Stomach (tissue), 9 donors: ENCODE data around the gene BRD3OS. TPM values are rescaled to one million over a fixed set of nuclear protein-coding genes. Genes with fewer than 3 reads are reported as not detected.

ENCODE experiments used
- DNase-seq, 2 donors: peaks; one replicate each; pipeline versions ENCODE4 v3.0.0 to v3.0.0-alpha.2; 2013 to 2019
- H3K27ac ChIP-seq, 5 donors: fragments of 200-600 bp in 4 of 5; sonication (generic) in 4 of 5; one replicate each; pipeline ENCODE4 v1.5.1; 2013 to 2019; ENCODE audit warnings: mild to moderate bottlenecking in 1 of 5, moderate library complexity in 1 of 5
- H3K27me3 ChIP-seq, 3 donors: fragments of 200-600 bp; sonication (generic); one replicate each; pipeline ENCODE4 v1.5.1; 2017 to 2019; ENCODE audit warnings: mixed run types in 1 of 3
- H3K36me3 ChIP-seq, 4 donors: fragments of 200-600 bp; sonication (generic); 1 replicate in 3 of 4; 2 replicates in 1 of 4; pipeline ENCODE4 v1.5.1; 2016 to 2019
- H3K4me1 ChIP-seq, 4 donors: fragments of 200-600 bp; sonication (generic); one replicate each; pipeline ENCODE4 v1.5.1; 2016 to 2019
- H3K4me3 ChIP-seq, 4 donors: fragments of 200-600 bp; sonication (generic) in 3 of 4; one replicate each; pipeline ENCODE4 v1.5.1; 2016 to 2019; ENCODE audit warnings: mild to moderate bottlenecking in 1 of 4
- H3K9me3 ChIP-seq, 4 donors: fragments of 200-600 bp; sonication (generic); one replicate each; pipeline ENCODE4 v1.5.1; 2016 to 2019
- EP300 ChIP-seq: sonication (generic); formaldehyde crosslinking; IDR thresholded peaks from one replicate; pipeline ENCODE4 v1.6.1; 2017; ENCODE audit warnings: antibody characterized with exemption
- POLR2A ChIP-seq, 4 donors: fragments of 450-650 bp; IDR thresholded peaks; one replicate each; pipeline ENCODE4 v1.6.1; 2016; ENCODE audit warnings: antibody characterized with exemption in 4 of 4, control low read depth in 2 of 4, mild to moderate bottlenecking in 1 of 4, moderate library complexity in 1 of 4
- POLR2AphosphoS5 ChIP-seq, 3 donors: sonication (generic); formaldehyde crosslinking; IDR thresholded peaks; one replicate each; pipeline ENCODE4 v1.6.1; 2016; ENCODE audit warnings: antibody characterized with exemption in 3 of 3
- WGBS, 5 donors: extraction: QIAGEN DNeasy Blood & Tissue Kit in 3 of 5; methylation state at CpG; one replicate each; pipeline versions ENCODE4 v1.1.5 to v1.1.7; 2013 to 2018; 5-methylcytosine and 5-hydroxymethylcytosine counted together
- intact Hi-C: fragments of 100-400 bp; cut with DNase I; formaldehyde crosslinking; loops from one replicate; pipeline ENCODE4 v1.15.1; 2023; ENCODE audit warnings: low total_unique reads
- polyA plus RNA-seq, 3 donors: library from polyadenylated mRNA; stranded (reverse); fragments of 200-250 nt; gene quantifications; one replicate each; pipeline ENCODE4 v1.2.3, GENCODE V29; 2013
- total RNA-seq, 5 donors: library from RNA; depleted of rRNA; stranded (reverse); fragments of >200 nt; gene quantifications; one replicate each; pipeline versions ENCODE4 v1.1.0 to v1.2.3, GENCODE V29; 2014 to 2016
- TF ChIP-seq, protein P1 (sequence below), 7 experiments: fragments of 450-650 bp in 4 of 7; fragments of 200-600 bp in 3 of 7; sonication (generic) in 3 of 7; IDR thresholded peaks; one replicate each; pipeline ENCODE4 v1.5.1; 2016 to 2019; ENCODE audit warnings: antibody characterized with exemption in 7 of 7, control low read depth in 2 of 7, mild to moderate bottlenecking in 1 of 7
- donor health status: healthy with polysubstance abuse.
- donor health status: Bipolar disorder and iron deficiency.
- donor health status: healthy.

BRD3OS gene
- total and polyA plus RNA-seq, 8 donors: 2.4 to 12.0 (median 6.2) TPM; not detected in 1

DNA sequence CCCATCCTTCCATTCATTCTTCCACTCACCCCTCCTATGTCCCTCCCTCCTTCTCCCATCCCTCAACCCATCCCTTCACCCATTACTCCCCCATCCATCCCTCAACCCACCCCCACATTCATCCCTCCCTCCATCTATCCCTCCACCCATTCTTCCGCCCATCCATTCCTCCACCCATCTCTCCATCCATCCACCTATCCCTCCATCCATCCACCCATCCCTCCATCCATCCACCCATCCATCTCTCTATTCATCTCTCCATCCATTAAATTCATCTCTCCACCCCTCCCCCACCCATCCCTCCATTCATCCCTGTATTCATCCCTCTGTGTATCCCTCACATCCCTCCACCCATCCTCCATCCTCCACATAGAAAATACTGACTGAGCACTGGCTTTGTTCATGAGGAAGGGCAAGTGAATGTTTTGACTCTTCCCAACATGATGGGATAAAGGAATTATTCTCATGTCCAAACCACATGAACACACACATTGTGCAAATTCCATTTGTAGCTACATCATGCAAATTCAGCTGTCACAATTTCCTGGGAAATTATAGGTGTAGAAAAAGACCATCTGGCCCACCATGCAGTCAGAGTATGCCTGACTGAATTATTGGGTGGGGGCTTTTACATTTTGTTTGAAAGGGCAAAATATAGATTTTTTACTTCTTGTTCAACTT lies 26.2 kb upstream of the BRD3OS start:
- DNase-seq: no peak
- Histone ChIP-seq H3K27ac (no peak overlapping the region), H3K4me1 (peaks cover 3 to 5% (median 5%) of the 10 kb centered on the region in 4 donors), H3K9me3 (no peaks in the 10 kb centered on the region), H3K27me3 (peaks cover 0 to 13% (median 3%) of the 10 kb centered on the region in 3 donors), H3K4me3 (no peak overlapping the region), H3K36me3 (no peaks in the 10 kb centered on the region)
- intact Hi-C loops: loop anchor here (5.0 kb wide), 1 partner anchor 207 kb away; no protein-coding TSS in a partner anchor
- 95 to 100% (median 96%) methylated on average over 1 of the region's 1 CpG for WGBS, 5 donors
- TF ChIP-seq POLR2AphosphoS5 (IDR thresholded peaks at IDR 0.05) (no peak), POLR2A (IDR thresholded peaks at IDR 0.05) (no peak), EP300 (no peak)
- TF ChIP-seq, protein P1, sequence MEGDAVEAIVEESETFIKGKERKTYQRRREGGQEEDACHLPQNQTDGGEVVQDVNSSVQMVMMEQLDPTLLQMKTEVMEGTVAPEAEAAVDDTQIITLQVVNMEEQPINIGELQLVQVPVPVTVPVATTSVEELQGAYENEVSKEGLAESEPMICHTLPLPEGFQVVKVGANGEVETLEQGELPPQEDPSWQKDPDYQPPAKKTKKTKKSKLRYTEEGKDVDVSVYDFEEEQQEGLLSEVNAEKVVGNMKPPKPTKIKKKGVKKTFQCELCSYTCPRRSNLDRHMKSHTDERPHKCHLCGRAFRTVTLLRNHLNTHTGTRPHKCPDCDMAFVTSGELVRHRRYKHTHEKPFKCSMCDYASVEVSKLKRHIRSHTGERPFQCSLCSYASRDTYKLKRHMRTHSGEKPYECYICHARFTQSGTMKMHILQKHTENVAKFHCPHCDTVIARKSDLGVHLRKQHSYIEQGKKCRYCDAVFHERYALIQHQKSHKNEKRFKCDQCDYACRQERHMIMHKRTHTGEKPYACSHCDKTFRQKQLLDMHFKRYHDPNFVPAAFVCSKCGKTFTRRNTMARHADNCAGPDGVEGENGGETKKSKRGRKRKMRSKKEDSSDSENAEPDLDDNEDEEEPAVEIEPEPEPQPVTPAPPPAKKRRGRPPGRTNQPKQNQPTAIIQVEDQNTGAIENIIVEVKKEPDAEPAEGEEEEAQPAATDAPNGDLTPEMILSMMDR (IDR thresholded peaks at IDR 0.05): no peak

DNA sequence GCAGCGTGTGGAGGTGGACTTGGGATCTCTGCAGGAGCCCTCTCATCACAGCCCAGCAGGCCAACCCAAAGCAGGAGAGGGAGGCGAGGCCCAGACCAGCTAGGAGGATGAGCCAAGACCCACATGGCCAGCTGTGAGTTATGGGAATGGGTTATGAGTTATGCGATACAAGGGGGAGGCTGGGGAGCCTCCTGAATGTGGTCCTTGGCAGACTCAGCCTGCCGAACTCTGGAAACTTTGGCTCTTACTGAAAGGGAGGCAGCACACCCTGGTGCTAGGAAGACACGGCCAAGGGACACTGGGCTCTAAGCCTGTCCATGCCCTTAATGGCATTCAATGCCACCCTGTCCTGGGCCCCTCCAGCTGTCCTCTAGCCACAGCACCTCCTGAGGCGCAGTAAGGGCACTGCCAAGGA lies 25.4 kb upstream of the BRD3OS start:
- H3K4me1 ChIP-seq: no peaks in the 10 kb centered on the region
- no peak overlapping the region for H3K4me3 ChIP-seq
- peaks cover 0 to 21% (median 3%) of the 10 kb centered on the region in 3 donors for H3K27me3 ChIP-seq
- intact Hi-C loops: loop anchor here (5.0 kb wide), 1 partner anchor 208 kb away; no protein-coding TSS in a partner anchor
- H3K9me3 ChIP-seq: no peaks in the 10 kb centered on the region
- H3K27ac ChIP-seq: no peak overlapping the region
- H3K36me3 ChIP-seq: no peaks in the 10 kb centered on the region
- DNase-seq: no peak
- 74 to 86% (median 76%) methylated on average over 6 of the region's 6 CpGs for WGBS, 5 donors
- TF ChIP-seq EP300: no peak
- TF ChIP-seq, protein P1 (IDR thresholded peaks at IDR 0.05): no peak
- TF ChIP-seq POLR2AphosphoS5 (IDR thresholded peaks at IDR 0.05): no peak
- TF ChIP-seq POLR2A (IDR thresholded peaks at IDR 0.05): no peak

DNA sequence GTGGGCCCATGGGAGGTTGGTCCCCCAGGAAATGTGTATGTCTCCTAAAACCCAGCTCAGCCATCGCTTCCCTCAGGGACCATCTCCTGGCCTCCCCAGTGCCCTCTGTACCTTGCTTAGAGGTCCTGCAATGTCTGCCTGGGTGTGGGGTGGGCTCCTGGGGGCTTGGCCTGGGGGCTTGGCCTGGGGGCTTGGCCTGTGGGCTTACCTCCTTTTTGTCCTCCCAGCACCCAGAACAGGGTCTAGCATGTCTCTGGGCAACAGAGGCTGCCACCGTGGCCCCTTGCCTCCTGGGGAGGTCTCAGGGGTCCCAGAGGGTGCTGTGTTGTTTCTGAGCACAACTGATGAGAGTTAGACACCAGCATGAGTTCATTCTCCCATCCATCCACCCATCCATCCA lies 22.5 kb upstream of the BRD3OS start:
- peaks cover 0 to 27% (median 0%) of the 10 kb centered on the region in 3 donors for H3K27me3 ChIP-seq
- TF ChIP-seq POLR2AphosphoS5 (IDR thresholded peaks at IDR 0.05) (no peak), POLR2A (IDR thresholded peaks at IDR 0.05) (no peak), EP300 (no peak)
- TF ChIP-seq, protein P1 (IDR thresholded peaks at IDR 0.05): no peak
- intact Hi-C loops: no loop called here
- no peaks in the 10 kb centered on the region for H3K9me3 ChIP-seq
- no peak for DNase-seq
- H3K36me3 ChIP-seq: no peaks in the 10 kb centered on the region
- 75 to 88% (median 81%) methylated on average over 1 to 2 of the region's 2 CpGs for WGBS, 5 donors
- H3K27ac ChIP-seq: no peak overlapping the region
- H3K4me1 ChIP-seq: no peaks in the 10 kb centered on the region
- no peak overlapping the region for H3K4me3 ChIP-seq

DNA sequence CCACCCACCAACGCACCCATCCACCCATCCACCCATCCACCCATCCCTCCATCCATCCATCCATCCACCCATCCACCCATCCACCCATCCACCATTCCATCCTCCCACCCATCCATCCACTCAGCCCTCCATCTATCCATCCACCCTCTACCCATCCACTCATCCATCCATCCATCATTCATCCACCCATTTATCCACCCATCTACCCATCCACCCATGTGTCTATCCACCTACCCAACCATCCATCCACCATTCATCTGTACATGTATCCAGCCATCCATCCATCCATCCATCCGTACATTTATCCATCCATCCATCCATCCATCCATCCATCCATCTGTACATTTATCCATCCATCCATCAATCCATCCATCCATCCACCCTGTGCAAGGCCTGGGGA lies 22.0 kb upstream of the BRD3OS start:
- no peak for TF ChIP-seq EP300
- DNase-seq: no peak
- H3K4me1 ChIP-seq: no peaks in the 10 kb centered on the region
- no peaks in the 10 kb centered on the region for H3K9me3 ChIP-seq
- H3K36me3 ChIP-seq: no peaks in the 10 kb centered on the region
- H3K27ac ChIP-seq: no peak overlapping the region
- H3K4me3 ChIP-seq: no peak overlapping the region
- H3K27me3 ChIP-seq: peaks cover 0 to 27% (median 0%) of the 10 kb centered on the region in 3 donors
- intact Hi-C loops: no loop called here
- 83 to 95% (median 91%) methylated on average over 2 of the region's 2 CpGs for WGBS, 5 donors
